Common myeloid progenitor, CD34-positive (primary cell): ENCODE data around the gene OR1B1. TPM values are rescaled to one million over a fixed set of nuclear protein-coding genes. Genes with fewer than 3 reads are reported as not detected.

Experiments used
- CTCF ChIA-PET: fragments of 350-600 bp; sonication (Branson Sonifier 250); formaldehyde crosslinking; loops from one replicate; lab custom pipeline; 2021; ENCODE audit warnings: antibody characterized with exemption; lab: Charles Lee
- POLR2A ChIA-PET: fragments of 350-600 bp; sonication (Branson Sonifier 250); formaldehyde crosslinking; loops from one replicate; lab custom pipeline; 2021; ENCODE audit warnings: antibody characterized with exemption; lab: Charles Lee
- DNase-seq, 3 donors: peaks; one replicate each; pipeline versions ENCODE4 v3.0.0 to v3.0.0-alpha.2; 2013
- H3K27ac ChIP-seq, 2 experiments: 1 replicate in 1 of 2; 2 replicates in 1 of 2; pipeline ENCODE4 v1.7.0; 2013; ENCODE audit warnings: inconsistent platforms in 2 of 2, low read length in 2 of 2, mild to moderate bottlenecking in 2 of 2, low read depth in 1 of 2, moderate library complexity in 1 of 2; ENCODE audit not compliant: severe bottlenecking in 2 of 2, insufficient read depth in 1 of 2, poor library complexity in 1 of 2
- H3K27me3 ChIP-seq, 5 experiments: replicated peaks in 2 of 5; 1 replicate in 3 of 5; 2 replicates in 2 of 5; pipeline versions ENCODE4 v1.6.1 to v1.7.0; 2013; ENCODE audit warnings: low read length in 4 of 5, mild to moderate bottlenecking in 2 of 5, moderate library complexity in 2 of 5, inconsistent platforms in 1 of 5; ENCODE audit not compliant: insufficient read depth in 5 of 5, control insufficient read depth in 4 of 5
- H3K36me3 ChIP-seq, 4 experiments: 1 replicate in 2 of 4; 2 replicates in 2 of 4; pipeline versions ENCODE4 v1.6.1 to v1.7.0; 2013; ENCODE audit warnings: low read length in 3 of 4, control low read depth in 1 of 4, mild to moderate bottlenecking in 1 of 4; ENCODE audit not compliant: control insufficient read depth in 4 of 4, insufficient read depth in 4 of 4
- H3K4me1 ChIP-seq, 4 experiments: 1 replicate in 3 of 4; 2 replicates in 1 of 4; pipeline versions ENCODE4 v1.6.1 to v1.7.1; 2013; ENCODE audit warnings: low read length in 3 of 4, mild to moderate bottlenecking in 3 of 4, control low read depth in 1 of 4, inconsistent platforms in 1 of 4, moderate library complexity in 1 of 4; ENCODE audit not compliant: control insufficient read depth in 4 of 4, insufficient read depth in 4 of 4; ENCODE audit errors: control extremely low read depth in 1 of 4
- H3K4me3 ChIP-seq, 7 experiments: 1 replicate in 4 of 7; 2 replicates in 3 of 7; pipeline versions ENCODE4 v1.5.1 to v1.7.0; 2013; ENCODE audit warnings: mild to moderate bottlenecking in 7 of 7, low read length in 6 of 7, moderate library complexity in 6 of 7, inconsistent platforms in 2 of 7, low read depth in 2 of 7, control low read depth in 1 of 7; ENCODE audit not compliant: insufficient read depth in 4 of 7, control insufficient read depth in 1 of 7; ENCODE audit errors: extremely low read depth in 1 of 7
- H3K9me3 ChIP-seq, 5 experiments: 1 replicate in 4 of 5; 2 replicates in 1 of 5; pipeline versions ENCODE4 v1.6.1 to v1.7.1; 2013; ENCODE audit warnings: low read length in 4 of 5, mild to moderate bottlenecking in 2 of 5, inconsistent platforms in 1 of 5, low read depth in 1 of 5, moderate library complexity in 1 of 5; ENCODE audit not compliant: control insufficient read depth in 4 of 5, insufficient read depth in 2 of 5; ENCODE audit errors: control extremely low read depth in 1 of 5
- WGBS: methylation state at CpG from one replicate; pipeline ENCODE4 v1.1.5; 2013; ENCODE audit not compliant: insufficient coverage; 5-methylcytosine and 5-hydroxymethylcytosine counted together
- polyA plus RNA-seq: library from polyadenylated mRNA; unstranded; fragments of 120-200 nt; gene quantifications from one replicate; pipeline ENCODE4 v1.2.1, GENCODE V29; 2013

Gene OR1B1
- 0.17 TPM for polyA plus RNA-seq

- H3K4me3 ChIP-seq, result no peak within 1 kb of the TSS
- no peaks in the 10 kb centered on the region for H3K4me1 ChIP-seq
- peaks cover 0 to 2% (median 0%) of the 10 kb centered on the region in 5 experiments for H3K9me3 ChIP-seq
- H3K36me3 ChIP-seq, result no peaks in the 10 kb centered on the region
- H3K27ac ChIP-seq, result no peak within 1 kb of the TSS
- DNase-seq, result no peak
- 100% methylated on average over 2 of the region's 3 CpGs for WGBS
- POLR2A ChIA-PET, result no interaction called here
- CTCF ChIA-PET, result no interaction called here
- H3K27me3 ChIP-seq, result peaks cover 0 to 6% (median 0%) of the 10 kb centered on the region in 5 experiments
These were observed at the start of gene OR1B1 for GRCh38 chr9:122657527-122657926. OR1B1 (minus strand) TSS chr9:122657627.

DNA sequence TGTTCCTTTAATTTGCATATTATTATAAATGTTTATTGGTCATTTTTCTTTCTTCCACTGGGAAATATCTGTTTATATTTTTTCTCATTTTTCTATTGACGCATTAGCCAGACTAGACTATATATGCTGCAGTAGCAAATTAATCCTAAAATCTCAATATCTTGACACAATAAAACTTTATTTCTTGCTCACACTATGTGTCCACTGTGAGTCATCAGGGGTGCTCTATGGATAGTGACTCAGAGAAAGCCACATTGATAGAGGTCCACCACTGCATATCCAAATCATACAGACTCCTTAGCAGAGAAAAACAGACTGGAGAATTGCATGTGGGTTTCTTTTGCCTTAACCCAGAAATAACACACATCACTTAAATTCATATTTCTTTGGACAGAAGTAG lies 38.3 kb upstream of the OR1B1 start:
- Histone ChIP-seq H3K36me3 (no peaks in the 10 kb centered on the region), H3K27ac (no peak overlapping the region), H3K27me3 (no peaks in the 10 kb centered on the region), H3K9me3 (peaks cover 0 to 7% (median 4%) of the 10 kb centered on the region in 5 experiments), H3K4me1 (no peaks in the 10 kb centered on the region), H3K4me3 (no peak overlapping the region)
- WGBS, result 80% methylated on average over 1 of the region's 1 CpG
- DNase-seq, result no peak
- ChIA-PET POLR2A (no interaction called here), CTCF (no interaction called here)

DNA sequence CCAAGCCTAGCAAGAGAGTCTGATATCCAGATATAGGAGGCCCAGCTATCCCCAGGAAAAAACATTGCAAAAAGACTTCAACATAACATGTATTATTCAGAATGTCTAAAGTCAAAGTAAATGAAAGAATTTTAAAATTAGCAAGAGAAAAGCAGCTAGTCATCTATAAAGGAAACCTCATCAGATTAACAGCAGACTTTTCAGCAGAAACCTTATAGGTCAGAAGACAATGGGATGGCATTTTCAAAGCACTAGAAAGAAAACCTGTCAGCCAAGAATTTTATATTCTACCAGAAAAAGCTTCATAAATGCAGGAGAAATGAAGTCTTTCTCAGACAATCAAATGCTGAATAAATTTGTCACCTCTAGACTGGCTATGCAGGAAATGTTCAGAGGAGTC lies 27.4 kb upstream of the OR1B1 start:
- Histone ChIP-seq H3K27me3 (no peaks in the 10 kb centered on the region), H3K9me3 (peaks cover 4 to 17% (median 8%) of the 10 kb centered on the region in 5 experiments), H3K4me3 (no peak overlapping the region), H3K36me3 (no peaks in the 10 kb centered on the region), H3K4me1 (no peaks in the 10 kb centered on the region), H3K27ac (no peak overlapping the region)
- peak in 1 of 3 donors; percentile 4 for DNase-seq
- CTCF ChIA-PET, result no interaction called here
- POLR2A ChIA-PET, result no interaction called here

- H3K9me3 ChIP-seq, result peaks cover 1 to 16% (median 5%) of the 10 kb centered on the region in 5 experiments
- no peaks in the 10 kb centered on the region for H3K36me3 ChIP-seq
- no peak for DNase-seq
- H3K4me3 ChIP-seq, result no peak overlapping the region
- WGBS, result 100% methylated on average over 1 of the region's 2 CpGs
- CTCF ChIA-PET, result no interaction called here
- POLR2A ChIA-PET, result no interaction called here
- H3K4me1 ChIP-seq, result no peaks in the 10 kb centered on the region
- H3K27ac ChIP-seq, result no peak overlapping the region
- no peaks in the 10 kb centered on the region for H3K27me3 ChIP-seq
These were observed 15.1 kb upstream of the OR1B1 start for GRCh38 chr9:122672481-122672880.

- no peaks in the 10 kb centered on the region for H3K4me1 ChIP-seq
- no peak within 1 kb of the TSS for H3K4me3 ChIP-seq
- CTCF ChIA-PET, result no interaction called here
- H3K27me3 ChIP-seq, result peaks cover 0 to 11% (median 0%) of the 10 kb centered on the region in 5 experiments
- no peak within 1 kb of the TSS for H3K27ac ChIP-seq
- H3K9me3 ChIP-seq, result peaks cover 0 to 5% (median 0%) of the 10 kb centered on the region in 5 experiments
- POLR2A ChIA-PET, result no interaction called here
- H3K36me3 ChIP-seq, result no peaks in the 10 kb centered on the region
- DNase-seq, result no peak
- WGBS, result 82% methylated on average over 2 of the region's 2 CpGs
These were observed 4.0 kb upstream of the OR1B1 start, which contains the start of gene OR1L1 for GRCh38 chr9:122661416-122661815. OR1L1 (plus strand) TSS chr9:122661716; CDS start chr9:122661716, 0 bp downstream.

- Histone ChIP-seq H3K27me3 (peaks cover 0 to 2% (median 0%) of the 10 kb centered on the region in 5 experiments), H3K4me1 (no peaks in the 10 kb centered on the region), H3K9me3 (peaks cover 0 to 2% (median 0%) of the 10 kb centered on the region in 5 experiments), H3K4me3 (no peak overlapping the region), H3K27ac (no peak overlapping the region), H3K36me3 (no peaks in the 10 kb centered on the region)
- no peak for DNase-seq
- 57% methylated on average over 1 of the region's 1 CpG for WGBS
- ChIA-PET CTCF (no interaction called here), POLR2A (no interaction called here)
These were observed 1.0 kb downstream of the OR1B1 start for GRCh38 chr9:122656378-122656777.

DNA sequence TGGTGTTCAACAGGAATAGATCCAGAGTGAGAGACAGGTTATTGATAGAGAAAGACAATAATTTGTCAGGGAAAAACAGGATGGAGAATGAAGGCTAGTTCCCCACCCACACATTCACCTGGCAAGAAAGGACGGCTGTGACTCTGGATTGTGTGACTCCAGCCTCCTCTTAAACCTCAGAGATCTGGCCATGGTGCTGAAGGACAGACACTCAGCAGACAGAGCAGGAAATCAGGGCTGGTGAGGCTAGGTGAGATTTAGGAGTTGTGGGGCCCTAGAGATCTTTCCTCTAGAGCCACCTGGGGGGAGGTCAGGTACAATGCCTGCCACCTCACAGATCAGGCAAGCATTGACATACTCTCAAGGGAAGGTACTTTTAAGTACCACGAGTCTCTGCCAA lies 15.2 kb downstream of the OR1B1 start:
- WGBS, result 90% methylated on average over 2 of the region's 2 CpGs
- POLR2A ChIA-PET, result no interaction called here
- Histone ChIP-seq H3K9me3 (peaks cover 0 to 9% (median 4%) of the 10 kb centered on the region in 5 experiments), H3K4me3 (no peak overlapping the region), H3K4me1 (no peaks in the 10 kb centered on the region), H3K36me3 (no peaks in the 10 kb centered on the region), H3K27me3 (no peaks in the 10 kb centered on the region), H3K27ac (no peak overlapping the region)
- CTCF ChIA-PET, result no interaction called here
- no peak for DNase-seq
